ENCODE measurements around the gene GMPS.
"Not testable (repeated sequence)": the region's sequence is repeated elsewhere in the genome, so short reads cannot be mapped to it uniquely, and the experiment has no call there.

GMPS gene

GRCh38 chr3:155861476-155862183, 8.8 kb upstream of the GMPS start:
- Mint-ChIP-seq H3K4me3 (no peak overlapping the region), H3K36me3 (no peaks in the 10 kb centered on the region), H3K9me3 (no peaks in the 10 kb centered on the region), H3K27me3 (no peaks in the 10 kb centered on the region), H3K27ac (no peak overlapping the region), H3K4me1 (peaks cover 2% of the 10 kb centered on the region)
- DNase-seq (ENCODE audit: low spot score in 2 of 2) = no peak
- no peak for ATAC-seq (ENCODE audit: low read depth)

DNA sequence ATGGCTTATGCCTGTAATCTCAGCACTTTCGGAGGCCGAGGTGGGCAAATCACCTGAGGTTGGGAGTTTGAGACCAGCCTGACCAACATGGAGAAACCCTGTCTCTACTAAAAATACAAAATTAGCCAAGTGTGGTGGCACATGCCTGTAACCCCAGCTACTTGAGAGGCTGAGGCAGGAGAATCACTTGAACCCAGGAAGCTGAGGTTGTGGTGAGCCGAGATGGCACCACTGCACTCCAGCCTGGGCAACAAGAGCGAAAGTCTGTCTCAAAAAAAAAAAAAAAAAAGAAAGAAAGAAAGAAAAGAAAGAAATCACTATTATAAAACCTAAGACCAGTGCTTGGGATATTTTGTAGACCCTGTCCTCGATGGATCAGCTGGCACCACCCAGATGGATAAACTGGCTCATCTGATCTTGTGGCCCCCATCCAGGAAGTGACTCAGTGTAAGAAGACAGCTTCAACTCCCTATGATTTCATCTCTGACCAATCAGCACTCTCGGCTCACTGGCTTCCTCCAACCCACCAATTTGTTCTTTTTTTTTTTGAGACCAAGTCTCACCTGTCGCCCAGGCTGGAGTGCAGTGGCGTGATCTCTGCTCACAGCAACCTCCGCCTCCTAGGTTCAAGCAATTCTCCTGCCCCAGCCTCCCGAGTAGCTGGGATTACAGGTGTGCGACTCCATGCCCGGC, 8.0 kb upstream of the GMPS start:
- H3K4me1 Mint-ChIP-seq; DNase-seq (ENCODE audit: low spot score in 2 of 2); H3K27me3 Mint-ChIP-seq; H3K27ac Mint-ChIP-seq; H3K9me3 Mint-ChIP-seq; H3K36me3 Mint-ChIP-seq: not testable (repeated sequence)
- ATAC-seq (ENCODE audit: low read depth) = peak; percentile 26
- peak overlapping the region; percentile 41 for H3K4me3 Mint-ChIP-seq

DNA sequence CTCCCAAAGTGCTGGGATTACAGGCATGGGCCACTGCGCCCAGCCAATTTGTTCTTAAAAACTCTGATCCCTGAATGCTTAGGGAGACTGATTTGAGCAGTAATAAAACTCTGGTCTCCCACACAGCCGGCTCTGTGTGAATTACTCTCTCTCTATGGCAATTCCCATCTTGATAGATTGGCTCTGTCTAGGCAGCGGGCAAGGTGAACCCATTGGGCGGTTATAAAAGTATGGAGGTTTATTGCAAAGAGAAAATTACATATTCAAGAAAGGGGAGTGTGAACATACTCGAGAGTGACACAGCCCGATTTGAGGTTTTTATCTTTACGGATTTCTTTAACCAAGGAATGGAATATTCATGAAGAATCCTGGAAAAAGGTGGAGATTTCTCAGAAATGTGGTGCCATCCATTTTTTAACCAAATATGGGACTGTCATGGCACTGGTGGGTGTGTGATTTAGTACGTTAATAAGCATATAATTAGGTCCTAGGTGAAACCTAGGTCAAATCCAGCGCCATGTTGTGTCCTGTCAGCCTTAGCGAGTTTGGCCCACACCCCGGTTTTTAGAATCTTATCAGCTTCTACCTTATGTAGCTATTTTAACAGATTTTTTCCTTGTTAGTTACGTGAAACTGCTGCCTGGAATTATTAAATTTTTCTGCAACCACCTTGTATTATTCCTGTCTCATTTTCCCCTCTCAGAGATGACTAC, 7.2 kb upstream of the GMPS start:
- ATAC-seq (ENCODE audit: low read depth) = no peak
- no peak overlapping the region for H3K4me3 Mint-ChIP-seq
- H3K27me3 Mint-ChIP-seq = no peaks in the 10 kb centered on the region
- H3K36me3 Mint-ChIP-seq = no peaks in the 10 kb centered on the region
- DNase-seq (ENCODE audit: low spot score in 2 of 2) = no peak
- no peaks in the 10 kb centered on the region for H3K9me3 Mint-ChIP-seq
- no peak overlapping the region for H3K27ac Mint-ChIP-seq
- H3K4me1 Mint-ChIP-seq = peaks cover 2% of the 10 kb centered on the region

DNA sequence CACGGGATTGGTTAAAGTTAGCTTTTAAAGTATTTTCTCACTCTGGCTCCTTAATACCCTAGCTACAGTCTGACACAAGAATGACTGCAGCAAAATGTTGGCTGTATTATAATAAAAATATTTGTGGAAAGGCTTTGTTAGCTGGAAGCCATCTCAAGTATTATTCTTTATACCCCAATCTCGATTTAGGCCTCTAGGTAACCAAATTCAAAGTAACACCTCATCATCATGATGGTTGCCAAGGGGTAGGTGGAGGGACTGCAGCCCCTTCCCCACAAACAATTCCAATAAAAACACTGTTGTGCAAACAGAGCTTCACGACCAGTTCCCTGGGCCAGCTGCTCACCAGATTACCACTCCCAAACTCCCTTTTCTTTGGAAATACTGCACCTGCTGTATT, 759 bp upstream of the GMPS start:
- no peak for DNase-seq (ENCODE audit: low spot score in 2 of 2)
- Mint-ChIP-seq H3K9me3 (no peaks in the 10 kb centered on the region), H3K36me3 (no peaks in the 10 kb centered on the region), H3K27me3 (no peaks in the 10 kb centered on the region), H3K4me3 (peak overlapping the region; percentile 95), H3K27ac (peak overlapping the region; percentile 79), H3K4me1 (peaks cover 12% of the 10 kb centered on the region)
- no peak for ATAC-seq (ENCODE audit: low read depth)

DNA sequence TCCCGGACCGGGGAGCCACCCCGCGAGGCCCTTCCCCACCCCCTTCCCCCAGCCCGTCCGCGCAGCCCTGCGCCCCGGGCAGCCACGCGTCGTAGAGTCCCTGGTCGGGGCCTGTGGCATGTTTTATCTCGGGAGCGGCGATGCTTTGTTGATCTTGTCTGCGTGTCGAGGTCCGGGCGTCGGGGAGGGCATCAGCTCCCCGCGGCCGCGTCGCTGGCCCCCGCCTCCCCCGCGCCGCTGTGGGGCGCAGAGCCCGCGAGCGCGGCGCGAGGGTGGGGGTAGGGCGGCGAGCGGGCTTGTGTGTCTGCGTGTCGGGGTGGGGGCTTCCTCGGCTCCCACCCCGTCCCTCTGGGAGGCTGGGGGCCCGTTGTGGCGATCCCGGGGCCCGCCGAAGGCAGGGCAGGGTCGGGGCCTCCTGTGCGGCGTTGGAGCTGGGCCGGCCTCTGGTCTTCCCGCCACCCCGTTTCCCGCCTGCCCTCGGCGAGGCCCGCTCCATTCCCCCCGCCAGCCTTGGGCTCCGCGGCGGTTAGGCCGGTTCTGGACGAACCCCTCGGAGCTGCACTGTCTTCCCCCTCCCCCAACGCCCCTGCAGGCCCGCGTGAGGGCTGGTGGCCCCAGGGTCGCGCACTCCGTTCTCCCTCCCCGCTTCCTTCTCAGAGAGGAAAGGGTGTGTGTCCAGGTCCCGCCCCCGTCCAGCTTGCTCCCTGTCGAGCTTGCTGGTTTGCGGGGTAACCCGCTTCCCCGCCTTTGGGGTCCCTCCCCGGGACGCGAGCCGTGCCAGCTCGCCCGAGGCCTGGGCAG, 695 bp downstream of the GMPS start:
- DNase-seq (ENCODE audit: low spot score in 2 of 2) = peak; percentile 5 to 39
- Mint-ChIP-seq H3K4me3 (peak overlapping the region; percentile 99), H3K36me3 (no peaks in the 10 kb centered on the region), H3K27ac (peak overlapping the region; percentile 87), H3K9me3 (no peaks in the 10 kb centered on the region), H3K27me3 (no peaks in the 10 kb centered on the region), H3K4me1 (peaks cover 16% of the 10 kb centered on the region)
- ATAC-seq (ENCODE audit: low read depth) = peak; percentile 14

GRCh38 chr3:155871746-155872158, 1.3 kb downstream of the GMPS start:
- Mint-ChIP-seq H3K36me3 (no peaks in the 10 kb centered on the region), H3K9me3 (no peaks in the 10 kb centered on the region), H3K27me3 (no peaks in the 10 kb centered on the region), H3K27ac (peak overlapping the region; percentile 87), H3K4me1 (peaks cover 18% of the 10 kb centered on the region), H3K4me3 (peak overlapping the region; percentile 99)
- DNase-seq (ENCODE audit: low spot score in 2 of 2) (no peak), ATAC-seq (ENCODE audit: low read depth) (no peak)

DNA sequence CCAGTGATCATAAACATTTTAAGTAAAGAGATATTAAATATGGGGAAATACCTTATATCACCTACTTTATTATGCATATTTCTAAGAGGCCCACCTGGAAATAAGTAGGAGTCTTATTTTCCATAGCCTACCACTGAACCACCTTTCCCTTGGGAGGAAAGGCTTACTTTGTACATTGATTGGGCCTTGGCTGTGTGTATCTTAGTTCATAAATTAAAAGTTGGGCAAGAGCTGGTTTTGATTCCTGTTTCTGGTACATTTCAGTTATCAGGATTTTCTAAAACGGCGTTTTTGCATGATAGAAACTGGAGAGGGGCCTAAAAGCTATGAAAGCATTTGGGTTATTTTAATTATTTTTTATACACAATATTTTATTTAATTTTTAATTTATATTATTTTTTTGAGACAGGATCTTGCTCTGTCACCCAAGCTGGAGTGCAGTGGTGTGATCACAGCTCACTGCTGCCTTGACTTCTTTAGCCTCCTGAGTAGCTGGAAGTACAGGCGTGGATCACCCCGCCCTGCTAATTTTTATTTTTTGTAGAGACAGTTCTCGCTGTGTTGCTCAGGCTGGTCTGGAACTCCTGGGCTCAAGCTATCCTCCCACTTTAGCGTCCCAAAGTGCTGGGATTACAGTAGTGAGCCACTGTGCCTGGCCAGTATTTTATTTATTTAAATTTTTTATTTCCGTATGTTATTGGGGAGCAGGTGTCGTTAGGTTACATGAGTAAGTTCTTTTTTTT, 2.6 kb downstream of the GMPS start:
- Mint-ChIP-seq H3K36me3 (no peaks in the 10 kb centered on the region), H3K27ac (no peak overlapping the region), H3K27me3 (no peaks in the 10 kb centered on the region), H3K4me3 (no peak overlapping the region), H3K9me3 (no peaks in the 10 kb centered on the region), H3K4me1 (peaks cover 22% of the 10 kb centered on the region)
- DNase-seq (ENCODE audit: low spot score in 2 of 2) (no peak), ATAC-seq (ENCODE audit: low read depth) (no peak)

- peaks cover 26% of the 10 kb centered on the region for H3K4me1 Mint-ChIP-seq
- H3K9me3 Mint-ChIP-seq = no peaks in the 10 kb centered on the region
- ATAC-seq (ENCODE audit: low read depth) (no peak), DNase-seq (ENCODE audit: low spot score in 2 of 2) (no peak)
- H3K4me3 Mint-ChIP-seq = no peak overlapping the region
- H3K36me3 Mint-ChIP-seq = no peaks in the 10 kb centered on the region
- H3K27ac Mint-ChIP-seq = no peak overlapping the region
- no peaks in the 10 kb centered on the region for H3K27me3 Mint-ChIP-seq
Observed at GRCh38 chr3:155876037-155876436, 5.6 kb downstream of the GMPS start.

- H3K27me3 Mint-ChIP-seq = no peaks in the 10 kb centered on the region
- peaks cover 26% of the 10 kb centered on the region for H3K4me1 Mint-ChIP-seq
- H3K36me3 Mint-ChIP-seq = no peaks in the 10 kb centered on the region
- H3K4me3 Mint-ChIP-seq = no peak overlapping the region
- H3K9me3 Mint-ChIP-seq = no peaks in the 10 kb centered on the region
- no peak for DNase-seq (ENCODE audit: low spot score in 2 of 2)
- ATAC-seq (ENCODE audit: low read depth) = no peak
- no peak overlapping the region for H3K27ac Mint-ChIP-seq
Observed at GRCh38 chr3:155876503-155876902, 6.1 kb downstream of the GMPS start.

- no peak for ATAC-seq (ENCODE audit: low read depth)
- H3K27ac Mint-ChIP-seq = no peak overlapping the region
- no peaks in the 10 kb centered on the region for H3K27me3 Mint-ChIP-seq
- H3K4me1 Mint-ChIP-seq = peaks cover 28% of the 10 kb centered on the region
- H3K9me3 Mint-ChIP-seq = no peaks in the 10 kb centered on the region
- H3K36me3 Mint-ChIP-seq = no peaks in the 10 kb centered on the region
- H3K4me3 Mint-ChIP-seq = no peak overlapping the region
- no peak for DNase-seq (ENCODE audit: low spot score in 2 of 2)
Observed at GRCh38 chr3:155880286-155880685, 9.8 kb downstream of the GMPS start.

DNA sequence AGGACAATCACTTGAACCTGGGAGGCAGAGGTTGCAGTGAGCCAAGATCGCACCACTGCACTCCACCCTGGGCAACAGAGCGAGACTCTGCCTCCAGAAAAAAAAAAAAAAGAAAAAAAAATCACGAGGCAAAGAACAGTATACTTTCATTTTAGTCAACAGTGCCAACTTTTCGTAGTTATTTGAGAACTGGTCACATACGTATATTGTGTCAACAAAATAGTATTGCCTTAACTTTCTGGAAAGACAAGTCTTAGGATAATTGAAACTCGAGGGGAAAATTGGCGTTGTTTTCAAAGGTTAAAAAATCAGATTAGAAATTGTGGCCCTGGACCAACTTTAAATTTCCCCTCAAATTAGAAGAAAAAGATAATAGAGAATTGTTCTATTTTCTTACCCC, 13.8 kb downstream of the GMPS start:
- H3K9me3 Mint-ChIP-seq = no peaks in the 10 kb centered on the region
- no peak overlapping the region for H3K4me3 Mint-ChIP-seq
- DNase-seq (ENCODE audit: low spot score in 2 of 2) = no peak
- no peaks in the 10 kb centered on the region for H3K27me3 Mint-ChIP-seq
- peaks cover 25% of the 10 kb centered on the region for H3K4me1 Mint-ChIP-seq
- no peak for ATAC-seq (ENCODE audit: low read depth)
- no peaks in the 10 kb centered on the region for H3K36me3 Mint-ChIP-seq
- H3K27ac Mint-ChIP-seq = no peak overlapping the region

- DNase-seq (ENCODE audit: low spot score in 2 of 2) (no peak), ATAC-seq (ENCODE audit: low read depth) (no peak)
- Mint-ChIP-seq H3K9me3 (no peaks in the 10 kb centered on the region), H3K4me1 (peaks cover 23% of the 10 kb centered on the region), H3K4me3 (no peak overlapping the region), H3K27ac (no peak overlapping the region), H3K36me3 (no peaks in the 10 kb centered on the region), H3K27me3 (no peaks in the 10 kb centered on the region)
Observed at GRCh38 chr3:155885292-155885691, 14.8 kb downstream of the GMPS start.

- not testable (repeated sequence) for H3K27ac Mint-ChIP-seq; H3K4me3 Mint-ChIP-seq; H3K9me3 Mint-ChIP-seq; ATAC-seq (ENCODE audit: low read depth); DNase-seq (ENCODE audit: low spot score in 2 of 2); H3K27me3 Mint-ChIP-seq; H3K36me3 Mint-ChIP-seq
- H3K4me1 Mint-ChIP-seq = peaks cover 28% of the 10 kb centered on the region
Observed at GRCh38 chr3:155886348-155886747, 15.9 kb downstream of the GMPS start.
